ENCODE data around the gene LASP1.
"Not testable (repeated sequence)": the region's sequence is repeated elsewhere in the genome, so short reads cannot be mapped to it uniquely, and the experiment has no call there.

The LASP1 gene

DNA sequence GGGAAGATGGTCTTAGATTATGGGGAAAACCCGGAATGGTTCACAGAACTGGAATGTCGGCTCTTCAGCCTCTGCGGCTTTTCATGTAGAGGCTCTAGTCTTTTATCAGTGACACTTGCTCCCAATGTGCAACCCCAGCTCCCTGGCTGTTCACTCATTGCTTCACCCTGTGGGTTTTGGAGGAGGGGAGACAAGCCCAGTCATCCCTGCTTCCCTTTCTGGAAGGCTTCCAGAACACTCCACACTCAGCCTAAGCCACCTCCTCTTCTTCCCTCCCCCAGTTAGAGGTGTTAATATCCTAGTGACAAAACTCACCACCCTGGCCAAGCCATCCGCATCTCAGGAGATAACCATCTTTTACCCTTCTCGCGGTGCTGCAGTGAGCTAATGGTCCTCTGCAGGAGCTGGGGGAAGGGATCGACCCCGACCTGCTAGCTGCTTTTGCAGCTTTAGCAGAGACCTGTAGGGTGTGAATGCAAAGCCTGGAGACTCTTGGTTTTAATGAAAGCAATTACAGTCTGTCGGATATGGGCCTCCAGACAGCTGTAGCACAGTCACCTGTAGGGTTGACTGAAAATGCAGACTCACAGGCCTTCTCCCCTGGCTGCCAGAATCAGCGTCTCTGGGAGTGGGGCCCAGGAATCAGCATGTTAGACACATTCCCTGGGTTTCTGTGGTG is 31.3 kb downstream of the LASP1 start:
- CTCF ChIA-PET, result interaction anchor here (1.7 kb wide), 1 partner anchor 30 kb away, joined by 6 read pairs; no protein-coding TSS in a partner anchor
- Mint-ChIP-seq H3K4me3 (no peak overlapping the region), H3K9me3 (no peaks in the 10 kb centered on the region), H3K27me3 (no peaks in the 10 kb centered on the region), H3K36me3 (peaks cover 63% of the 10 kb centered on the region), H3K27ac (peak overlapping the region; percentile 81), H3K4me1 (peaks cover 58% of the 10 kb centered on the region)
- peak; percentile 39 for DNase-seq

DNA sequence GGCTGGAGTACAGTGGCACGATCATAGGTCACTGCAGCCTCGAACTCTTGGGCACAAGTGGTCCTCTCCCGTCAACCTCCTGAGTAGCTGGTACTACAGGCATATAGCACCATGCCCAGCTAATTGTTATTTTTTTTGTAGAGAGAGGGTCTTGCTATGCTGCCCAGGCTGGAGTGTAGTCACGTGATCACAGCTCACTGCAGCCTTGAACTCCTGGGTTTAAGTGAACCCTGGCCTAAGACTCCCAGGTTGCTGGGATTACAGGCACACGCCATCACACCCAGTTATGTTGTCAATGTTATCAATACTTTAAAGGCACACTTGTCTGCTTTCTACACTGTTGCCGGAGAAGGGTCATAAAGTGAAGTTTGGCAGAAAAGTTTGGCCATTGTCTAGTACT is 33.5 kb downstream of the LASP1 start:
- Mint-ChIP-seq H3K4me3 (no peak overlapping the region), H3K4me1 (peaks cover 39% of the 10 kb centered on the region), H3K36me3 (peaks cover 50% of the 10 kb centered on the region), H3K27me3 (no peaks in the 10 kb centered on the region), H3K9me3 (no peaks in the 10 kb centered on the region), H3K27ac (no peak overlapping the region)
- CTCF ChIA-PET, result no interaction called here
- DNase-seq, result no peak

DNA sequence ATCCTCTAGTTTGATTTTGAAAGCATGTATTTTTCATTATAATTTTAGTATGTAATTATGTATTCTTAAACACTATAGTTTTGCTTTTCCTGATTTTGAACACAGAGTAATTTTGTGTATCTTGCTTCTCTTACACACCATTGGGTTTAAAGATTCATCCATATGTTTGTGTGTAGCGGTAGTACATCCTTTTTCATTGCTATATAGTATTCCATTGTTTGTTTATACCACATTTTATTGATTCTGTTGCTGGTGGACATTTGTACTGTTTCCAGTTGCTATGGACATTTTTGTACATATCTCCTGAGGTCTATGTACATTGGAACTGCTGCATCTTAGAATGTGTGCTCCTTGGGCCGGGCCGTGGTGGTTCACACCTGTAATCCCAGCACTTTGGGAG is 35.0 kb downstream of the LASP1 start:
- Mint-ChIP-seq H3K9me3 (no peaks in the 10 kb centered on the region), H3K27me3 (no peaks in the 10 kb centered on the region), H3K4me3 (no peak overlapping the region), H3K36me3 (peaks cover 43% of the 10 kb centered on the region), H3K4me1 (peaks cover 25% of the 10 kb centered on the region), H3K27ac (no peak overlapping the region)
- CTCF ChIA-PET, result interaction anchor here (2.1 kb wide), 1 partner anchor 20 kb away, joined by 4 read pairs; the partner anchor contains the start of gene LASP1NB
- no peak for DNase-seq

DNA sequence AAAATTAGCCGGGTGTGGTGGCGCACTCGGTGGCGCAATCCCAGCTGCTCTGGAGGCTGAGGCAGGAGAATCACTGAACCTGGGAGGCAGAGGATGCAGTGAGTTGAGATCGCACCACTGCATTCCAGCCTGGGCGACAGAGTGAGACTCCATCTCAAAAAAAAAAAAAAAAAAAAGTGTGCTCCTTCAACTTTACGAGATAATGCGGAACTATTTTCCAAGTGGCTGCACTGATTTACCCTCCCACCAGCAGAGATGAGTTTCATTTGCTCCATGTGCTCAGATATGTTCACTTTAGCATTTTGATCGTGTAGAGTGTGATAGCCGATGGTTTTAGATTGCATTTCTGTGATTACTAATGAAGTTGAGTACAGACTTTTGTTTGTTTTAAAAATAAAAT is 35.5 kb downstream of the LASP1 start:
- Mint-ChIP-seq H3K27me3 (no peaks in the 10 kb centered on the region), H3K36me3 (peaks cover 44% of the 10 kb centered on the region), H3K4me1 (peaks cover 27% of the 10 kb centered on the region), H3K27ac (peak overlapping the region; percentile 55), H3K9me3 (no peaks in the 10 kb centered on the region), H3K4me3 (no peak overlapping the region)
- DNase-seq, result no peak
- CTCF ChIA-PET, result interaction anchor here (2.1 kb wide), 1 partner anchor 20 kb away, joined by 4 read pairs; the partner anchor contains the start of gene LASP1NB

DNA sequence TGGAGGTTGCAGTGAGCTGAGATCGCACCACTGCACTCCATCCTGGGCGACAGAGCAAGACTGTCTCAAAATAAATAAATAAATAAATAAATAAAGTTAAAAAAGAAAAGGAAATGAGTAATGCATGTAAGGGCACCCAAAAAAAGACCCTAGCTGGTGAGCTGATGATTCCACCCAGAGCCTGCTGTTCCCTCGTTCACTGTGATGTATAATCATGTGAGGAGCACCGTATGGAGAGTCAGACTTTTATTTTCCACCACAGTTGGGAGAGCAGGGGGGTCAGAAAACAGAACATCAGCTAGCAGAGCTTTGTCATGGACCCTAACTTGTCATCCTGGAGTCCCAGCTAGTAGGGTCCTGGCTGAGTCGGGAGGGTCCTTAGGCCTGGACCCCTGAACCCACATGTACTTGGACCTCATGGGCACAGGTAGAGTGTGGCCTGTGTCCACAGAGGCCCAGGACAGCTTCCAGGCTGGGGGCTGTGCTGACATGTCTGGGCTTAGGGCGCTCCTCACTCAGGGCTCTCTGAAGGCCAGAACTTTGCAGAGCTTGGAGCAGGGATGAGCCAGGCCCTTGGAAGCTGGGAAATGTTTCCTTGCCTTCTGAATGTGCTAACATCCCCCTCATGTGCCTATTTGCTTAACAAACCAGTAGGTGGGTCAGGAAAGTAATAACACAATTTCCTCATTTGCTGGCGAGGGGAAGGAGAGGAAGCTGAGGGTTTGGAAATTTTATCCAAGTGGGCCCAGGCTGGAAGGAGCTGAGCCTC is 36.8 kb downstream of the LASP1 start:
- no peak for DNase-seq
- H3K9me3 Mint-ChIP-seq, result no peaks in the 10 kb centered on the region
- CTCF ChIA-PET, result interaction anchor here (0.7 to 2.1 kb wide), 4 partner anchors 8 to 37 kb away, joined by 3 to 6 read pairs (median 4); partner anchors contain the start of genes LASP1 and LASP1NB
- no peaks in the 10 kb centered on the region for H3K27me3 Mint-ChIP-seq
- H3K27ac Mint-ChIP-seq, result peak overlapping the region; percentile 68
- no peak overlapping the region for H3K4me3 Mint-ChIP-seq
- H3K36me3 Mint-ChIP-seq, result peaks cover 38% of the 10 kb centered on the region
- H3K4me1 Mint-ChIP-seq, result peaks cover 17% of the 10 kb centered on the region

DNA sequence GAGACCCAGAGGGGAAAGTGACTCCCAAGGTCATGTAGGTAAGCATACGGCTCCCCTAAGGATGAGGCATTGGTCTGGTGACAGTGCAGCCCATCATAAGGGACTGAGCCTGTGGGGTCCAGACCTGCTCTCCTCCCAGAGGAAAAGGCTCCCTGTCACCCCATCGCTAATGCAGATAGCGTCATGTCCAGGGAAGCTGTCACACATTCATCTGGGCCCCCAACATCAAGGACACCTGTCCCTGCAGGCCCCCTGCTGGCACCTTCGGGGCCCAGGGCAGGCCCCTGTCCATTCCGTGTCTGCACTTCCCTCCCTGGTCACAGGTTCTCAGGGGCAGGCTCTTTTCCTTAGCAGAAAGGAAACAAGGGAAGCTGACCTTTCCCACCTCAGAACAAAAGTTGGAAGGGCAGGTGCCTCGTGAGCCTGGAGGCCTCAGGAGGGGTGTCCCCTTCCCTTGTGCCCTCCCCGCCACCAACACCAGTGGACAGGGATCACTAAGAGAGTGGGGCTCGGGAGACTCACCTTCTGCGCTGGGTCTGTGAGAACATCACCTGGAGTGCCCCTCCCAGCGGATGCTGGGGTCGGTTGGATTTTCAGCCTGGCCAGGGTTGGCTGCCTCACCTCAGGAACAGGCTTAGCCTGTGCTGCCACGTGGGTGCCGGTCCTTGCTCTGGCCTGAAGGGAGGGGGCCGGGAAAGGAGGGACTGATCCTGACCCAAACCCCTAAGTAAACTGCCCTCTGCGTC is 38.2 kb downstream of the LASP1 start:
- H3K9me3 Mint-ChIP-seq, result no peaks in the 10 kb centered on the region
- H3K27me3 Mint-ChIP-seq, result no peaks in the 10 kb centered on the region
- H3K36me3 Mint-ChIP-seq, result peaks cover 34% of the 10 kb centered on the region
- peaks cover 13% of the 10 kb centered on the region for H3K4me1 Mint-ChIP-seq
- CTCF ChIA-PET, result interaction anchor here (0.6 to 1.8 kb wide), 3 partner anchors 9 to 39 kb away, joined by 3 to 6 read pairs (median 3); partner anchors contain the start of genes LASP1 and LASP1NB
- DNase-seq, result no peak
- H3K27ac Mint-ChIP-seq, result no peak overlapping the region
- no peak overlapping the region for H3K4me3 Mint-ChIP-seq

DNA sequence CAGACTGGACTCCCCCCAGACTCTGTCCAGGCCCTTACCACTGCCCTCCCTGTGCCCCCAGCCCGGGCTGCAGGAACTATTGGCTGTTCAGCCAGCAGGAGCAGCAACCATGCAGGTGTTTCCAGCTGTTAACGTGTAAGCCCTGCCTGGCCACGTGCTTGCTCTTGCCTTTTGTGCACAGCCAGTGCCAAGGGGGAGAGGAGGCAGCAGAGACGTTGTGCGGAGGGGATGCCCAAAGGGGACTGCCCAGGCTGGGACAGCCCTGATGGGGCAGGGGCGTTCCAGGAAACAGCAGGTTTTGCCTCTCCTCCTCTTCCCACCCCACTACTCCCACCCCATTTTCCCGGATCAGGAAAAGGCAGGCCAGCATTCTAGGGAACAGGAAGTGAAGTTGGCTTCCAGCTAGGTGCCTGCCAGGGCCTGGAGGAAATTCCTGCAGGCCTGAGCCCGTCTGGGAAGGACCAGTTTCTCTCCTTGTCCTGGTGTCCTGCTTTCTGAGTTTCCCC is 38.9 kb downstream of the LASP1 start:
- Mint-ChIP-seq H3K9me3 (no peaks in the 10 kb centered on the region), H3K36me3 (peaks cover 30% of the 10 kb centered on the region), H3K27ac (no peak overlapping the region), H3K27me3 (no peaks in the 10 kb centered on the region), H3K4me1 (peaks cover 11% of the 10 kb centered on the region), H3K4me3 (no peak overlapping the region)
- no peak for DNase-seq
- CTCF ChIA-PET, result interaction anchor here (1.8 kb wide), 1 partner anchor 10 kb away, joined by 6 read pairs; no protein-coding TSS in a partner anchor

DNA sequence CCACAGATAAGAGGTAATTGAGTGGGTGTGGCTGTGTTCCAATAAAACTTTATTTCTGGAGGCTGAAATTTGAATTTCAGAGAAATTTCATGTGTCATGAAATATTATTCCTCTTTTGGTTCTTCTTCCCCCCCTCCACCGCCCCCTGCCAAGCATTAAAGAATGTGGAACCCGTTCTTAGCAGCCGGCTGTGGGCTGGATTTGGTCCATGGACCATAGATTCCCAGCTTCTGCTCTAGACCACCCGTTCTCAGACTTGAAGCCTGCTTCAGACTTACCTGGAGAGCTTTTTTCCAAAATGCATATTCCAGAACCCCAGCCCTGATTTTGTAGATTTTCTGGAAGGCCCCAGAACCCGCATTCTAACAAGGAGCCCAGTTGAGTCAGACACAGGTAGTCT is 40.5 kb downstream of the LASP1 start:
- Mint-ChIP-seq H3K4me1 (peaks cover 14% of the 10 kb centered on the region), H3K27me3 (no peaks in the 10 kb centered on the region), H3K27ac (no peak overlapping the region), H3K9me3 (no peaks in the 10 kb centered on the region), H3K4me3 (no peak overlapping the region), H3K36me3 (peaks cover 27% of the 10 kb centered on the region)
- DNase-seq, result no peak
- CTCF ChIA-PET, result interaction anchor here (0.7 to 1.0 kb wide), 2 partner anchors 10 to 264 kb away, joined by 3 read pairs; no protein-coding TSS in a partner anchor

DNA sequence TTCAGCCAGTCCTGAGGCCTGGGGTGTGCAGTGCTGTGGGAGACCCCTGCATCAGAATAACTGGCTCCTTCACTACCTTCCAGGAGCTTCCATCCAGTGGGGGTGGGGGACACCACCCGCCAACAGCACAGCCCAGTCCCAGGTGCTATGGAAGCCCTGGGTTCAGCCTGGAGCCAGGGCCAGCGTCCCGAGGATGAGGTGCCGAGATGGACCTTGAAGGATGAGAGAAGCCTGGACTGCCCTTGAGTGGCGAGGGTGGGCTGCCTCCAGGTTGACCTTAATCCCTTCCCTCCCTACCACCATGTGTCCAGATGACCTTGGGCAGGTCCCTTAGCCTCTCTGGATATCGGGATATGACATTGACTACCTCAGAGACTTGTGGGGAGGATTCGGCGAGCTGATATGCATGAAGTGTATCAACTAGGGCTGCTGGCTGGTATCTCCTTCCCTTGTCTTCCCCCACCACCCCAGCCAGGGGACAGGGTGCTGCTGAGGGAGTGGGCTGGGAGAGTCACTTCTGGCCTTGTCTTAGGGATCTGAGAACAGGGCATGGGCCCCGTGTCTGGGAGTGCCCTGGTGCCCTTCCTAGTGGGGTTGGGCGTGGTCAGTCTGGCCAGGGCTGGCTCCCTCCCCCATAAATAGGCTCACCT is 41.3 kb downstream of the LASP1 start:
- Mint-ChIP-seq H3K9me3 (no peaks in the 10 kb centered on the region), H3K27me3 (no peaks in the 10 kb centered on the region), H3K36me3 (peaks cover 28% of the 10 kb centered on the region), H3K4me3 (no peak overlapping the region), H3K4me1 (peaks cover 14% of the 10 kb centered on the region), H3K27ac (no peak overlapping the region)
- CTCF ChIA-PET, result no interaction called here
- DNase-seq, result peak; percentile 9

DNA sequence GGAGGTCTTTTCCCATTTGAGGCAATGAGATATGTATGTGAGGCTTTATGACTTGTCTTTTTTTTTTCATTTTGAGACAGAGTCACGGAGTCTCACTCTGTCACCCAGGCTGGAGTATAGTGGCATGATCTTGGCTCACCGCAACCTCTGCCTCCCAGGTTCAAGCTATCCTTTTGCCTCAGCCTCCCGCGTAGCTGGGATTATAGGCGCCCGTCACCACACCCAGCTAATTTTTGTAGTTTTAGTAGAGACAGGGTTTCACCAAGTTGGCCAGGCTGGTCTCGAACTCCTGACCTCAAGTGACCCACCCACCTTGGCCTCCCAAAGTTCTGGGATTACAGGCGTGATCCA is 41.8 kb downstream of the LASP1 start:
- CTCF ChIA-PET, H3K4me3 Mint-ChIP-seq, H3K9me3 Mint-ChIP-seq, H3K27me3 Mint-ChIP-seq: not testable (repeated sequence)
- peak; percentile 14 for DNase-seq
- Mint-ChIP-seq H3K4me1 (peaks cover 14% of the 10 kb centered on the region), H3K36me3 (peaks cover 28% of the 10 kb centered on the region), H3K27ac (peak overlapping the region; percentile 45)

DNA sequence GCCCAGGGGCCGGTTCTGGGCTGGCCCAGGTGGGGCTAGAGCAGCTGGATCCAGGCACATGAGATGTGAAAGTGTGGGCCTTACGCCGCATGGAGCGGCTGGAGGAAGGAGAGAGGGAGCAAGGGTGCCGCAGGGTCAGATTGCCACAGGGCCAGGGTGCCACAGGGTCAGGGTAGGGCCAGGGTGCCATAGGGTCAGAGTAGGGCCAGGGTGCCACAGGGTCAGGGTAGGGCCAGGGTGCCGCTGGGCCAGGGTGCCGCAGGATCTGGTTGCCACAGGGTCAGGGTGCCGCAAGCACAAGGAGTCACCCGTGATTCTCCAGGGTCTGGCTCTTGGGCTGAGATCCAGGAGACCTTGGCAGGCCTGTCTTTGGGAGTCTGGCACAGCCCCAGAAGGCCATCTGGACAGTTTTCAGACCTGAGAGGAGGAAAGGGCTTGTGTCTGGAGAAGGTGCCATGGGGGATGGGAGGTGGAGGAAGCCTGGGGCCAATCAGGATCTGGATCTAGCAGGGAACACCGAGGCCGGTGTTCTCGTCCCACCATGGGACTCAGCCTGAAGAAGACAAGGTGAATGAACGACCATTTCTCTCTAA is 42.5 kb downstream of the LASP1 start:
- Mint-ChIP-seq H3K36me3 (peaks cover 34% of the 10 kb centered on the region), H3K4me3 (no peak overlapping the region), H3K9me3 (no peaks in the 10 kb centered on the region), H3K27ac (peak overlapping the region; percentile 45), H3K27me3 (no peaks in the 10 kb centered on the region), H3K4me1 (peaks cover 18% of the 10 kb centered on the region)
- DNase-seq, result peak; percentile 15
- CTCF ChIA-PET, result no interaction called here

DNA sequence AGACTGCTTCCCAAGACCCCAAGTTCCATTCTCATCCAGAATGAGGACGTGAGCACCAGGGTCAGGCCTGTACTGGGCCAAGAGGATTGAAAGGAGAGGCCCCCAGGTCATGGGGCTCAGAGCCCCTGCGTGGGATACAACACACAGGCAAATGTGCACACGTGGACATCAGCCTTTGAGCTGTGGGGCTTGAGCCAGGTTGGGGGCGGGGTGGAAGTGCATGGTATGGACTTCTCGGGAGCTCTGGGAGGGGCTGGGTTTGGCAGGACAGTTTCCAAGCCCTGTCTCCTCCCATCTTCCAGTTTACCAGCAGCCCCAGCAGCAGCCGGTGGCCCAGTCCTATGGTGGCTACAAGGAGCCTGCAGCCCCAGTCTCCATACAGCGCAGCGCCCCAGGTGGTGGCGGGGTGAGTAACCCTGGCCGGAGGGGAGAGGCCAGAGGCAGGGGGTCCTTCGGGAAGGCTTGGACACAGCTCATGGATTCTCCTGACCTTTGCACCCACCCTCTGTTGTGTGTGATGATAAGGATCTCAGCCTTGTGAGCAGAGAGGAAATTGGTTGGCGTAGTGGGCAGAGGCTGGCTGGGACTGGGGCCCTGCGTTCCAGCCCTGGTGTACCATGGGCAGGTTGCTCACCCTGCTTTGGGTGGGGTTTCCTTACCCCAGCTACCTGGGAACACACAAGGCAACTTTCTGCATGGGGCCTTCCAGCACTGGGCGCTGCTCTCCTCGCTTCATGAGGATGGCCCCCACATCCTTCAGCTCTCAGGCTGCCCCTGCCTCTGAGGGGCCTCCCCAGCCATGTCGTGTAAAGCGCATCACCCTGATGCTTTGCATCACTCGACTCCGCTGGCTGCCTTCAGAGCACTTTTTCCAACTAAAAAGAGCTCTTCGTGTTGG is 45.1 kb downstream of the LASP1 start:
- DNase-seq, result peak; percentile 9
- H3K9me3 Mint-ChIP-seq, result no peaks in the 10 kb centered on the region
- CTCF ChIA-PET, result interaction anchor here (1.3 kb wide), 1 partner anchor 9 kb away, joined by 3 read pairs; no protein-coding TSS in a partner anchor
- no peak overlapping the region for H3K27ac Mint-ChIP-seq
- H3K36me3 Mint-ChIP-seq, result peaks cover 46% of the 10 kb centered on the region
- no peaks in the 10 kb centered on the region for H3K27me3 Mint-ChIP-seq
- H3K4me3 Mint-ChIP-seq, result no peak overlapping the region
- peaks cover 14% of the 10 kb centered on the region for H3K4me1 Mint-ChIP-seq
